Small intestine (tissue), 7 donors: ENCODE measurements around the gene TMEM255B. TPM values are rescaled to one million over a fixed set of nuclear protein-coding genes. Genes with fewer than 3 reads are reported as not detected.

Experiments
- DNase-seq, 2 donors: peaks; one replicate each; pipeline versions ENCODE4 v3.0.0 to v3.0.0-alpha.2; 2013
- FAIRE-seq: peaks from 2 replicates; lab custom pipeline; 2012; peaks lifted over from hg19 to GRCh38; lab: Jason Lieb, UNC
- H3K27ac ChIP-seq, 3 donors: one replicate each; pipeline ENCODE4 v1.5.1; 2013; ENCODE audit warnings: low read length in 2 of 3, mild to moderate bottlenecking in 2 of 3, control low read depth in 1 of 3, inconsistent platforms in 1 of 3, low read depth in 1 of 3, moderate library complexity in 1 of 3
- H3K27me3 ChIP-seq, 3 donors: one replicate each; pipeline ENCODE4 v1.6.1; 2013; ENCODE audit warnings: low read length in 3 of 3, inconsistent platforms in 1 of 3; ENCODE audit not compliant: control insufficient read depth in 3 of 3, insufficient read depth in 3 of 3
- H3K36me3 ChIP-seq, 3 donors: one replicate each; pipeline ENCODE4 v1.6.1; 2013; ENCODE audit warnings: low read length in 3 of 3, inconsistent platforms in 1 of 3, low read depth in 1 of 3, mild to moderate bottlenecking in 1 of 3, moderate library complexity in 1 of 3; ENCODE audit not compliant: control insufficient read depth in 3 of 3, insufficient read depth in 2 of 3
- H3K4me1 ChIP-seq, 3 donors: one replicate each; pipeline ENCODE4 v1.6.1; 2013; ENCODE audit warnings: low read length in 2 of 3, inconsistent platforms in 1 of 3, low read depth in 1 of 3, mild to moderate bottlenecking in 1 of 3, moderate library complexity in 1 of 3; ENCODE audit not compliant: control insufficient read depth in 3 of 3, insufficient read depth in 2 of 3
- H3K4me3 ChIP-seq, 3 donors: one replicate each; pipeline ENCODE4 v1.5.1; 2013; ENCODE audit warnings: low read length in 3 of 3, control low read depth in 1 of 3, inconsistent platforms in 1 of 3, low read depth in 1 of 3, mild to moderate bottlenecking in 1 of 3, moderate library complexity in 1 of 3
- H3K9me3 ChIP-seq, 2 donors: one replicate each; pipeline ENCODE4 v1.6.1; 2013; ENCODE audit warnings: low read depth in 1 of 2, low read length in 1 of 2; ENCODE audit not compliant: control insufficient read depth in 2 of 2, insufficient read depth in 1 of 2
- WGBS, 3 donors: extraction: QIAGEN DNeasy Blood & Tissue Kit; methylation state at CpG; one replicate each; pipeline ENCODE4 v1.1.7; 2013; 5-methylcytosine and 5-hydroxymethylcytosine counted together
- polyA plus RNA-seq, 4 donors: library from polyadenylated mRNA; stranded (reverse) in 3 of 4; unstranded in 1 of 4; fragments of 200-250 nt in 3 of 4; fragments of 120-200 nt in 1 of 4; gene quantifications; one replicate each; pipeline versions ENCODE4 v1.2.1 to v1.2.3, GENCODE V29; 2013
- donor health status: healthy with polysubstance abuse.
- donor health status: control.
- donor health status: control.
- donor health status: Bipolar disorder and iron deficiency.
- donor health status: healthy.

TMEM255B gene
- polyA plus RNA-seq, 4 donors, result 1.4 to 9.3 (median 2.6) TPM; not detected in 1

DNA sequence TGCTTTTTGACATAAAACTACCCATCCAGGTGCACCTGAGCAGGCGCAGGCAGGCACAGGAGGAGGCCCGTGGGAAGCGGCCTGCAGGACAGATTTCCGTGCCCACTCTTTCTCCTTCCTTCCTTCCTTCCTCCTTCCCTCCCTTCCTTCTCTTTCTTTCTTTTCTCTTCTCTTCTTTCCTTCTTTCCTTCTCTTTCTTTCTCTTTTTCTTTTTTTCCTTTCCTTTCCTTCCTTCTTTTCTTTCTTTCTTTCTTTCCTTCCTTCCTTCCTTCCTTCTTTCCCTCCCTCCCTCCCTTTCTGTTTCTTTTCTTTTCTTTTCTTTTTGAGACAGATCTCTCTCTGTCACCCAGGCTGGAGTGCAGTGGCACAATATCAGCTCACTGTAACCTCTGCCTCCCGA is 21.2 kb upstream of the TMEM255B start:
- WGBS, 3 donors, result 87 to 89% (median 87%) methylated on average over 5 of the region's 5 CpGs
- H3K9me3 ChIP-seq, result no peaks in the 10 kb centered on the region
- H3K27me3 ChIP-seq, result no peaks in the 10 kb centered on the region
- no peak overlapping the region for H3K4me3 ChIP-seq
- H3K36me3 ChIP-seq, result no peaks in the 10 kb centered on the region
- DNase-seq (no peak), FAIRE-seq (no peak)
- no peak overlapping the region for H3K27ac ChIP-seq
- H3K4me1 ChIP-seq, result peaks cover 0 to 20% (median 0%) of the 10 kb centered on the region in 3 donors

DNA sequence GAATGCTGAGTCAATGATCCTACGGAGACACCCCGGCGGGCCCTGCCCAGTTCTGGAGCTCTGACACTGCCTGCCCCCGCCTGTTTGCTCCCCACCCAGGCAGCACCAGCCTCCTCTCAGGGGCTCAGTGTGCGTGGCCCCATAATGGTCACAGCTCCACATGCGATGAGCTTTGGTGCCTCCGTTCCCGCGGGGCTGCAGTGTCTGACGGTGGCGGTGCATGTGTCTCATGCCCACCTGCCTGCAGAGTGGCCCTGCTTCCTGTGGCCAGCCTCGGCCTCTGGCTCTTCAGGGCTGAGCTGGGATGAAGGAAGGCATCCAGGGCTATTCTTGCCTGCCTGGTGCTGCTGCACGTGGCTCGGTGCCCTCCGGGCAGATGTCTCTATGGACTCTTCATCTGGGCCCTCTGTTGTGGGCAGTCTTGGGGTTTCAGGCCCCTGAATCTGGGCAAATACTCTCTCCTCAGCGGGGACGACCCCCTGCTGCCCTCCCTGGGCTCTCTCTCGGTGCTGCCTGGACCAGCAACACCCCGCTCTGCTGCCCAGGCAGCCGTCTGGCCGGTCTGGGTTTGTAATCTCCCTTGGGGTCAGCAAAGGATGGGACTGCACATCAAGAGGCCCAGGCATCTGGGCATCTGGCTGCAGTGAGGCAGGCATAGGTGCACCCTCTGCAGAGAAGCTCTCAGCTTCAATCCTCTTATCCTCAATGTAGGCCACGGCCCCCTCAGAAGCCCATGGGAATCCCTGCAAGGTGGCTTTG is 19.3 kb upstream of the TMEM255B start:
- no peak overlapping the region for H3K27ac ChIP-seq
- H3K27me3 ChIP-seq, result no peaks in the 10 kb centered on the region
- H3K36me3 ChIP-seq, result no peaks in the 10 kb centered on the region
- H3K9me3 ChIP-seq, result no peaks in the 10 kb centered on the region
- FAIRE-seq, result no peak
- DNase-seq, result no peak
- H3K4me1 ChIP-seq, result peaks cover 0 to 33% (median 0%) of the 10 kb centered on the region in 3 donors
- WGBS, 3 donors, result 84 to 90% (median 89%) methylated on average over 22 of the region's 22 CpGs
- H3K4me3 ChIP-seq, result no peak overlapping the region

DNA sequence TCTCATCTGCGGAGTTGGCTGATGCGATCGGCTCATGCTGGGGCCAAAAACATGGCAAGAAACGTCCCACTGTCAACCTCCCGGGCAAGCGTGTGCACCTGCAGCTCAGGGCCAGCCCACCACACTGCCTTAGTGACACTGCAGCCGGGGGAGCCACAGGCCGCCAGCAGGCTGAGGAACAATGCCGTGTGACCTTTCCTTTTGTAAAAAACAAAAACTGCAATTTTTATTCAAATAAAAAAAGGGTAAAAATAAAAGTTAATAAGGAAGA is 18.8 kb upstream of the TMEM255B start:
- Histone ChIP-seq H3K9me3 (no peaks in the 10 kb centered on the region), H3K4me3 (no peak overlapping the region), H3K27ac (no peak overlapping the region), H3K36me3 (no peaks in the 10 kb centered on the region), H3K27me3 (no peaks in the 10 kb centered on the region), H3K4me1 (peaks cover 0 to 34% (median 0%) of the 10 kb centered on the region in 3 donors)
- WGBS, 3 donors, result 75 to 79% (median 77%) methylated on average over 9 of the region's 9 CpGs
- DNase-seq, result no peak
- FAIRE-seq, result no peak

DNA sequence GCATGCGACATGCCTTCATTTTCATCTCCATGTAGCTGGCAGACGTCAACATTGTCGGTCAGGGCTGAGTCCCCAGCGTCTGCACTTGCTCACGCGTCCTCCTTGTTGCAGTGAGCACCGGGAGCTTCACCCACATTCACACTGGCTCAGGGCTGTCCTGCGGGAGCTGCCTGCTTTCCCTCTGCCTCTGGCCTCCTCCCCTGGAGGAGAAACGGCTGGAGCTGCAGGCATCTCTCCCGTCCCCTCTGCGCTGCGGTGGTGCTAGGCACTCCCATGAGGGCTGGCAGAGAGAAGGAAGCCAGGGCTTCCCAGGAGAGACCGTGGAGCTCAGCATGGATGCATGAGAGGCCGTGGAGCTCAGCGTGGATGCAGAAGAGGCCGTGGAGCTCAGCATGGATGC is 18.4 kb upstream of the TMEM255B start:
- Histone ChIP-seq H3K36me3 (no peaks in the 10 kb centered on the region), H3K9me3 (no peaks in the 10 kb centered on the region), H3K27me3 (no peaks in the 10 kb centered on the region), H3K4me1 (peaks cover 0 to 36% (median 0%) of the 10 kb centered on the region in 3 donors), H3K27ac (no peak overlapping the region), H3K4me3 (no peak overlapping the region)
- FAIRE-seq (no peak), DNase-seq (no peak)
- 82 to 85% (median 85%) methylated on average over 16 of the region's 16 CpGs for WGBS, 3 donors

DNA sequence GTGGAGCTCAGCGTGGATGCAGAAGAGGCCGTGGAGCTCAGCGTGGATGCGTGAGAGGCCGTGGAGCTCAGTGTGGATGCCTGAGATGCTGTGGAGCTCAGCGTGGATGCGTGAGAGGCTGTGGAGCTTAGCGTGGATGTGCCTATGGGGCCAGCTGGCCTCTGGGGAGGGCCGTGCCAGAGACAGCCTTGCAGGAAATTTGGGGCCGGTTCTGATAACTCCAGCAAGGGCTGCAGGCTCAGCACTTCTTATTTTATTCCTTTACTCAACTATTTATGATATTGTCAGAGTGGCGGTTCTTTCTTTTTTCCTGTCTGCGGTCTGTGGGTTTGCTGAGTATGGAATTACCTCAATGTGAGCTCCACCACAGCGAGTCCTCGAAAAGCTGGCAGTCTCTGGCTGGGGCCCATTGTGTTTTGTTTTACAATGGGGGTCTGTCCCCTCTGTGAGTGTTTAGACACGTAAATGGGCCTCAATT is 17.8 kb upstream of the TMEM255B start:
- no peak for DNase-seq
- H3K36me3 ChIP-seq, result no peaks in the 10 kb centered on the region
- 55 to 71% (median 65%) methylated on average over 15 of the region's 15 CpGs for WGBS, 3 donors

DNA sequence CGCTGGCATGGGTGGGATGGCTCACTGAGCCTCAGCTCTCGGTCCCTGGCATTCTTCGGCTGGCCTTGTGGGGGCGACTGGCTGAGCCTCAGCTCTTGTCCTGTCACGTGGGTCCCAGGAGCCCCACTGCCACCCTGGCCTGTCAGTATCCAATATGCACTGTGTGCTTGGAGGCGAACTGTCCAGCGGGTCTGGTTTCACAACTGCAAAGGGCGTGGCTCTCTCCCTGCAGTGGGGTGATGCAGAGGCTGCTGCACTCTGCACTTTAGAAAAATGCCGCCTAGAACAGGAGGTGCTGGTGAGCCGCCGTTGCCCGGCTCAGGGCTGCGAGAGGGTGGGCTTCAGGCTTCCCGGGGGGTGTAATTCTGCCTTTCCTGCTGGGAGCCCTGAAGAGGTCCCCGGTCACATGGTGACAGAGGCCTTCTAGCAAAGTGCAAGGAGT is 17.0 kb upstream of the TMEM255B start:
- H3K27ac ChIP-seq, result peak overlapping the region in 1 of 3 donors; percentile 29
- H3K4me3 ChIP-seq, result no peak overlapping the region
- no peaks in the 10 kb centered on the region for H3K36me3 ChIP-seq
- peaks cover 0 to 35% (median 0%) of the 10 kb centered on the region in 3 donors for H3K4me1 ChIP-seq
- FAIRE-seq (no peak), DNase-seq (peak; percentile 81 to 85)
- H3K9me3 ChIP-seq, result no peaks in the 10 kb centered on the region
- 7 to 28% (median 14%) methylated on average over 15 of the region's 15 CpGs for WGBS, 3 donors
- H3K27me3 ChIP-seq, result no peaks in the 10 kb centered on the region

More for the DNA sequence above, 17.8 kb upstream of the TMEM255B start:
- Histone ChIP-seq H3K27ac (no peak overlapping the region), H3K4me3 (no peak overlapping the region), H3K27me3 (no peaks in the 10 kb centered on the region), H3K4me1 (peaks cover 0 to 38% (median 0%) of the 10 kb centered on the region in 3 donors), H3K9me3 (no peaks in the 10 kb centered on the region)
- FAIRE-seq, result no peak

DNA sequence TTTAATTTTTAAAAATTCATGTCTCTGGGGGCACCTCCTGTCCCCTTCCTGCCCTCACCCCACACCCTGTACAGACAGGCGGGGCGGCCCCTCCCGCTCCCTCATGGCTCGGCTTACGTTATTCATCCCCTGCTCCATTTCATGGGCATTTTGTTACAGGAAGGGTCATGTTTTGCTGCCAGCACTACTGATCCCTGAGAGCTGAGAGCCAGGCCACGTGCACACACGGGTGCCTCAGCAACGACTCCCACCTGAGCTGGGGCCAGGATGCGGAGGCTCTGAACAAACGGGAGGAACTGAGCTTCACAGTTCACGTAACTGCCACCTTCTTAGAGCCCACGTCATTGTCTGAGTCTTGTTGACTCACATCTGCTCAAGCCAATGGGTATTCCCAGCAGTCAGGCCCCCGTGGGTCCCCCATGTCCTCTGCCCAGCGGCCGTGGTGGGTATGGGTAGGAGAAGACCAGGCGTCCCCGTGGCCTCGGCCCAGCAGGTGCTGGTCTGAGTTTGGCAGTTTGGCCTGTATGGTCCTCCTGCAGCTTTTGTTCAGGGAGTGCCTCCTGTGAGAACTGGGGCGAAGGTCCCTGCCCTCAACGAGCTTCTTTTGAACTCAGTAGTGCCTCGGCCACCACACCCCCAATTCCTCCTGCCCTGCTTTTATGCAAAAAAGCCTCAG is 16.4 kb upstream of the TMEM255B start:
- Histone ChIP-seq H3K9me3 (no peaks in the 10 kb centered on the region), H3K27ac (peak overlapping the region in 1 of 3 donors; percentile 29)
- WGBS, 3 donors, result 38 to 69% (median 50%) methylated on average over 21 of the region's 21 CpGs

DNA sequence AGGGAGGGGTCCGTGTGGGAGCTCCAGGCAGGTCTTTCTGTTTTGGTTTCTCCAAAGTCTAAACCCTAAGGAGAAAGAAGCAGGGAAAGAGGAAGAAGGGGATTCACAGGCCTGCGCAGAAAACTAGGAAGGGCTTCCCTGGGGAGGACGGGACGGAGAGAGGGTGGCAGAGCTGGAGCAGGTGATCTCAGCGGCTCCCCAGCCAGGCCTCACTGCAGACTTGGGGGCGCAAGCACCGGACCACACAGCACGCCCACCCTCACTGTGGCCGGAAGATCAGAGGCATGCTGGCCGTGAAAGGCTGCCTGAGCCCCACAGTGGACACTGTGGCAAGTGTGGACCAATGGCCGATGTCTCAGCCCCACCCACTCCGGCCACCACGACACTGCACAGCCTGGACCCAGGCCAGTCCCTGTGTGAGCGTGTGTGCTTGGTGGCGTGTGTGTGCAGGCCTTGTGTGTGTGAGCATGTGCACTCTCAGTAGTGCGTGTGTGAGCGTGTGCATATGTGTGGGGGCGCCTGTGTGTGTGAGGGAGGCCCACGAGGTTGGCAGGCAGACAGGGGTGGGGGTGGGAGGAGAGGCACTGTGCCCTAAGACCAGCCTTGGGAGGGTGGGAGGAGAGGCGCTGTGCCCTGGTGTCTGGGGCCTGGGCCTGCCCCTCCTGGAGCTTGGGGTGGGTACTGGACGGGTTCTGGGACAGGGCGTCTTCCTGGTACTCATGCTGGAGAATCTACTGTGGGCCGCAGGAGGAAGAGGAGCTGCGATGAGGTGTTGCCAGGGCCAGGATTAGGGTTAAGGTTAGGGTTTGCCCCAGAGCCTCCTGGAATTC is 15.4 kb upstream of the TMEM255B start:
- Histone ChIP-seq H3K4me1 (peaks cover 0 to 35% (median 0%) of the 10 kb centered on the region in 3 donors), H3K27me3 (no peaks in the 10 kb centered on the region), H3K36me3 (no peaks in the 10 kb centered on the region), H3K9me3 (no peaks in the 10 kb centered on the region), H3K27ac (no peak overlapping the region), H3K4me3 (no peak overlapping the region)
- WGBS, 3 donors, result 77 to 85% (median 77%) methylated on average over 23 to 24 of the region's 24 CpGs
- FAIRE-seq, result no peak
- no peak for DNase-seq

More for the DNA sequence above, 16.4 kb upstream of the TMEM255B start:
- Histone ChIP-seq H3K4me1 (peaks cover 0 to 35% (median 0%) of the 10 kb centered on the region in 3 donors), H3K4me3 (no peak overlapping the region), H3K36me3 (no peaks in the 10 kb centered on the region), H3K27me3 (no peaks in the 10 kb centered on the region)
- FAIRE-seq (no peak), DNase-seq (no peak)
